WTC11 (cell line): ENCODE results near the gene PPME1. TPM values are rescaled to one million over a fixed set of nuclear protein-coding genes. Genes with fewer than 3 reads are reported as not detected.

Source experiments
- ATAC-seq: fragments of 200-7000 bp; cut with Tn5 transposase; 2 replicates; pipeline ENCODE4 v1.10.0; 2021; ENCODE audit warnings: mild to moderate bottlenecking, moderate library complexity
- CTCF ChIA-PET: fragments of 300-600 bp; sonication (Branson Sonifier 250); formaldehyde crosslinking; loops from one replicate; lab custom pipeline; 2021; ENCODE audit warnings: antibody characterized with exemption; lab: Charles Lee
- POLR2A ChIA-PET: fragments of 350-600 bp; sonication (Branson Sonifier 250); formaldehyde crosslinking; loops from one replicate; lab custom pipeline; 2021; ENCODE audit warnings: antibody characterized with exemption; lab: Charles Lee
- DNase-seq: peaks from one replicate; pipeline ENCODE4 v3.0.0; 2021; ENCODE audit warnings: low spot score
- H3K27ac Mint-ChIP-seq: 2 replicates; pipeline ENCODE4 v1.8.0; 2021; ENCODE audit warnings: mixed read lengths
- H3K27me3 Mint-ChIP-seq: 2 replicates; pipeline ENCODE4 v1.8.0; 2021; ENCODE audit warnings: low read depth, mild to moderate bottlenecking, moderate library complexity, mixed read lengths
- H3K36me3 Mint-ChIP-seq: 2 replicates; pipeline ENCODE4 v1.8.0; 2021; ENCODE audit warnings: mixed read lengths
- H3K4me1 Mint-ChIP-seq: 2 replicates; pipeline ENCODE4 v1.8.0; 2022; ENCODE audit warnings: mixed read lengths
- H3K4me3 Mint-ChIP-seq: 2 replicates; pipeline ENCODE4 v1.8.0; 2021; ENCODE audit warnings: mild to moderate bottlenecking, moderate library complexity, mixed read lengths
- H3K9me3 Mint-ChIP-seq: 2 replicates; pipeline ENCODE4 v1.8.0; 2021; ENCODE audit warnings: mixed read lengths
- CBFB ChIP-seq: sonication (generic); formaldehyde crosslinking; IDR thresholded peaks from 2 replicates; pipeline ENCODE4 v1.8.1; 2022; ENCODE audit warnings: mild to moderate bottlenecking, low read depth, missing genetic modification reagents
- E2F5 ChIP-seq: sonication (generic); formaldehyde crosslinking; IDR thresholded peaks from 2 replicates; pipeline ENCODE4 v1.8.1; 2022; ENCODE audit warnings: mild to moderate bottlenecking, moderate library complexity, missing genetic modification reagents
- ELF4 ChIP-seq: sonication (generic); formaldehyde crosslinking; IDR thresholded peaks from 2 replicates; pipeline ENCODE4 v1.8.1; 2022; ENCODE audit warnings: low read depth, mild to moderate bottlenecking, moderate library complexity, missing genetic modification reagents
- EMX1 ChIP-seq: fragments of 250-450 bp; sonication (Bioruptor Pico); IDR thresholded peaks from 2 replicates; pipeline ENCODE4 v1.8.0; 2021; ENCODE audit warnings: mild to moderate bottlenecking
- FOXJ3 ChIP-seq: sonication (generic); formaldehyde crosslinking; IDR thresholded peaks from 2 replicates; pipeline ENCODE4 v1.9.0; 2021; ENCODE audit warnings: missing genetic modification reagents, mild to moderate bottlenecking, borderline replicate concordance
- FOXP4 ChIP-seq: sonication (generic); formaldehyde crosslinking; IDR thresholded peaks from 2 replicates; pipeline ENCODE4 v1.8.0; 2022; ENCODE audit warnings: mild to moderate bottlenecking, missing genetic modification reagents
- GRHL2 ChIP-seq: fragments of 250-450 bp; sonication (Bioruptor Pico); IDR thresholded peaks from 2 replicates; pipeline ENCODE4 v1.8.0; 2022; ENCODE audit warnings: mild to moderate bottlenecking, moderate library complexity; ENCODE audit not compliant: insufficient replicate concordance, severe bottlenecking
- HMGA2 ChIP-seq: fragments of 250-450 bp; sonication (Bioruptor Pico); IDR thresholded peaks from 2 replicates; pipeline ENCODE4 v1.4.0; 2021; ENCODE audit warnings: mild to moderate bottlenecking, moderate library complexity
- HMGXB4 ChIP-seq: sonication (generic); formaldehyde crosslinking; IDR thresholded peaks from 2 replicates; pipeline ENCODE4 v1.8.1; 2023; ENCODE audit warnings: mild to moderate bottlenecking, moderate library complexity, missing genetic modification reagents
- JUN ChIP-seq: sonication (generic); formaldehyde crosslinking; IDR thresholded peaks from 2 replicates; pipeline ENCODE4 v1.8.0; 2023; ENCODE audit warnings: mild to moderate bottlenecking, missing genetic modification reagents
- KAT7 ChIP-seq: sonication (generic); formaldehyde crosslinking; IDR thresholded peaks from 2 replicates; pipeline ENCODE4 v1.8.1; 2023; ENCODE audit warnings: missing genetic modification reagents, mild to moderate bottlenecking, borderline replicate concordance
- NFE2L1 ChIP-seq: sonication (generic); formaldehyde crosslinking; IDR thresholded peaks from 2 replicates; pipeline ENCODE4 v1.8.1; 2023; ENCODE audit warnings: missing genetic modification reagents
- NR1H2 ChIP-seq: sonication (generic); formaldehyde crosslinking; IDR thresholded peaks from 2 replicates; pipeline ENCODE4 v1.9.0; 2021; ENCODE audit warnings: mild to moderate bottlenecking, moderate library complexity, missing genetic modification reagents
- SP1 ChIP-seq: sonication (generic); formaldehyde crosslinking; conservative IDR thresholded peaks from 2 replicates; pipeline ENCODE4 v1.8.1; 2022; ENCODE audit warnings: missing genetic modification reagents
- USF2 ChIP-seq: sonication (generic); formaldehyde crosslinking; IDR thresholded peaks from 2 replicates; pipeline ENCODE4 v1.8.1; 2023; ENCODE audit warnings: mild to moderate bottlenecking, missing genetic modification reagents, moderate library complexity
- ZNF232 ChIP-seq: sonication (generic); formaldehyde crosslinking; IDR thresholded peaks from 2 replicates; pipeline ENCODE4 v1.8.0; 2022; ENCODE audit warnings: mild to moderate bottlenecking, missing genetic modification reagents
- ZNF263 ChIP-seq: sonication (generic); formaldehyde crosslinking; IDR thresholded peaks from 2 replicates; pipeline ENCODE4 v1.8.1; 2022; ENCODE audit warnings: low read depth, mild to moderate bottlenecking, moderate library complexity, missing genetic modification reagents
- ZNF317 ChIP-seq: sonication (generic); formaldehyde crosslinking; IDR thresholded peaks from 2 replicates; pipeline ENCODE4 v1.8.1; 2023; ENCODE audit warnings: low read depth, mild to moderate bottlenecking, moderate library complexity, missing genetic modification reagents, borderline replicate concordance
- ZNF396 ChIP-seq: fragments of 250-450 bp; sonication (Bioruptor Pico); IDR thresholded peaks from 2 replicates; pipeline ENCODE4 v1.8.0; 2021; ENCODE audit warnings: mild to moderate bottlenecking, moderate library complexity, borderline replicate concordance
- ZNF416 ChIP-seq: fragments of 250-450 bp; sonication (Bioruptor Pico); IDR thresholded peaks from 2 replicates; pipeline ENCODE4 v1.9.0; 2021; ENCODE audit warnings: mild to moderate bottlenecking, inconsistent platforms
- ZNF425 ChIP-seq: fragments of 250-450 bp; sonication (Bioruptor Pico); conservative IDR thresholded peaks from 2 replicates; pipeline ENCODE4 v1.9.0; 2021; ENCODE audit warnings: mild to moderate bottlenecking
- ZNF512 ChIP-seq: sonication (generic); formaldehyde crosslinking; IDR thresholded peaks from 2 replicates; pipeline ENCODE4 v1.8.1; 2022; ENCODE audit warnings: missing genetic modification reagents, borderline replicate concordance
- ZSCAN18 ChIP-seq: fragments of 250-450 bp; sonication (Bioruptor Pico); IDR thresholded peaks from 2 replicates; pipeline ENCODE4 v2.1.2; 2022; ENCODE audit warnings: mild to moderate bottlenecking, moderate library complexity
- total RNA-seq: library from RNA; stranded (reverse); gene quantifications from 3 replicates; pipeline ENCODE4 v1.2.3, GENCODE V29; 2021

Gene PPME1
- total RNA-seq, 1 experiment from 2014 or later, result 42.5 TPM

- POLR2A ChIA-PET, result interaction anchor here (0.5 to 0.9 kb wide), 2 partner anchors 22 to 287 kb away, joined by 3 to 4 read pairs; no protein-coding TSS in a partner anchor
- Mint-ChIP-seq H3K36me3 (peaks cover 11% of the 10 kb centered on the region), H3K27me3 (no peaks in the 10 kb centered on the region), H3K9me3 (no peaks in the 10 kb centered on the region), H3K4me1 (peaks cover 3% of the 10 kb centered on the region), H3K27ac (no peak overlapping the region), H3K4me3 (no peak overlapping the region)
- no peak for ATAC-seq
- CTCF ChIA-PET, result interaction anchor here (0.7 to 1.6 kb wide), 7 partner anchors 37 to 240 kb away, joined by 3 to 6 read pairs (median 4); partner anchors contain the start of gene UCP2
- no peak for DNase-seq
- no peak for TF ChIP-seq NR1H2 (CRISPR knock-in tag)
- TF ChIP-seq HMGA2 (CRISPR knock-in tag), result no peak
- no peak for TF ChIP-seq HMGXB4 (CRISPR knock-in tag)
- no peak for TF ChIP-seq ZNF232
- no peak for TF ChIP-seq JUN (CRISPR knock-in tag)
- no peak for TF ChIP-seq FOXP4 (CRISPR knock-in tag)
- no peak for TF ChIP-seq EMX1
- TF ChIP-seq ZNF512 (CRISPR knock-in tag), result no peak
- no peak for TF ChIP-seq ZNF263 (CRISPR knock-in tag)
- no peak for TF ChIP-seq GRHL2
- no peak for TF ChIP-seq ELF4 (CRISPR knock-in tag)
- TF ChIP-seq ZNF396, result no peak
- no peak for TF ChIP-seq FOXJ3
- no peak for TF ChIP-seq ZSCAN18
- TF ChIP-seq CBFB, result no peak
- TF ChIP-seq ZNF317 (CRISPR knock-in tag), result no peak
Observed at GRCh38 chr11:74171630-74171968, 510 bp downstream of the PPME1 start.

GRCh38 chr11:74171997-74172396, 908 bp downstream of the PPME1 start:
- CTCF ChIA-PET, result interaction anchor here (1.4 kb wide), 1 partner anchor 37 kb away, joined by 4 read pairs; no protein-coding TSS in a partner anchor
- POLR2A ChIA-PET, result no interaction called here
- Mint-ChIP-seq H3K9me3 (no peaks in the 10 kb centered on the region), H3K4me3 (no peak overlapping the region), H3K4me1 (peaks cover 3% of the 10 kb centered on the region), H3K36me3 (peaks cover 8% of the 10 kb centered on the region; the same call in 1 of the 2 replicates), H3K27me3 (no peaks in the 10 kb centered on the region), H3K27ac (no peak overlapping the region)
- no peak for DNase-seq
- ATAC-seq, result no peak
- no peak for TF ChIP-seq ZNF425 (CRISPR knock-in tag)
- TF ChIP-seq E2F5 (CRISPR knock-in tag), result no peak
- TF ChIP-seq SP1 (CRISPR knock-in tag), result no peak
- TF ChIP-seq NFE2L1, result no peak
- TF ChIP-seq ZNF416 (CRISPR knock-in tag), result no peak
- no peak for TF ChIP-seq ZNF396
- no peak for TF ChIP-seq USF2 (CRISPR knock-in tag)
- TF ChIP-seq KAT7 (CRISPR knock-in tag), result no peak
